Stimulated activated CD4-positive, alpha-beta T cell treated with anti-CD3 and anti-CD28 coated beads, Interleukin-1b, Interleukin-23, amount 100 ng/mL, for 1 hour (primary cell): ENCODE data around the gene BIVM.
A peak's percentile ranks its signal among the peaks of the same experiment; 100 is the strongest.

Experiments used
- DNase-seq, 2 donors: peaks; one replicate each; pipeline ENCODE4 v3.0.0-alpha.2; 2020; ENCODE audit warnings: low read depth in 2 of 2

Gene BIVM

DNA sequence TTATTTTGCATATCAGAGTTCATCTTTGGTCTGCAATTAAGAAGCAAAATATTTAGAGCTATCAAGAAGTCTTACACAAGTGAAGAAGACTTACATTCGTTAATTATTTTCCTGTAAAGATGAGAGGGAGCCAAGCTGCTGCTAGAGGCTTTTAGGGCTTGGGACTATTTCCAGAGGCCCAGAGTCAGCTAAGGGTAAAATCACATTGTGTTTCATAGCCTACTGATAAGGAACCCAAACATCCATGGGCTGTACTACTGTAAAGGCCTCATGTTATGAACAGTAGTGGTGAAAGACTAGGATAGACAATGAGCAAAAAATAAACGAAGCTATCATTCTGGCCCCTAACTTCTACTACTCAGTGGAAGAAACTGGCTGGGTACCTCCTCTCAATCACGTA is 14.4 kb upstream of the BIVM start:
- no peak for DNase-seq

GRCh38 chr13:102788683-102789082 is 10.2 kb upstream of the BIVM start:
- no peak for DNase-seq

- DNase-seq = no peak
Observed at GRCh38 chr13:102792396-102792795, 6.5 kb upstream of the BIVM start.

GRCh38 chr13:102793611-102794355 is 5.1 kb upstream of the BIVM start:
- no peak for DNase-seq

DNA sequence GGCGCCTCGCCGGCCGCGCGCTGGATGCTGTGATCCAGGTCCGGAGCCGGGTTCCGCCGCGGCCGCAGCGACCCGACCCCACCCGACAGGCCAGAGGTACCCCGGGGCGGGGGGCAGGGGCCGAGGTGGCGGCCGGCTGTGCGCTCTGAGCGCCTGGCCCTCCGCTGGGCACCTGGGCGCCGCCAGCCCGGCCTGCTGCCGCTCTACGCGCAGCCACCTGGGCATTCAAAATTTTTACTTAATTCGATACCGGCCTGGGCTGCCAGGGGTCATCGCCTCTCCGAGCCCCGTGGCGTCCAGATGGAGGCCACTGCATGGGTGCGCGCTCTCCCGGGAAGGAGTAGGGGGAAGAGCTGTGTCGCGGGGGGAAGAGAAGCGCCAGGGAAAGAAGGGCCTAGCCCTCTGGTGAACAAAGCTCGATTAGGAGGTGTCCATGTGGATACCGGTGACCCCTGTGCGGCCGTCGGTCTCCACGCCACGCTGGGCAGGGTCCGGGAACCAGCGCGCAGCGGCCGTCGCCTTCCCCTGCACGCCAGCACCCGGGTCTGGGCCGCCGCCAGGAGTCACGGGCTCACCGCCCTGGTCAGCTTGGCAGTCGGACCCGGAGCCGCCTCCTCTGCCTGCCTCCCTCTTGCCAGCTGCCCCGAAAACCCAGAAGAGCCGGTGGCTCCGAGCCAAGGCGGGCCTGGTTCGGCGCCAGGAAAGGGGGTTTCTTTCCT is 666 bp downstream of the BIVM start:
- DNase-seq = no peak

GRCh38 chr13:102800145-102801041 is 1.5 kb downstream of the BIVM start:
- DNase-seq = peak; percentile 58 to 73

- DNase-seq = no peak
Observed at GRCh38 chr13:102805680-102806079, 6.8 kb downstream of the BIVM start.

DNA sequence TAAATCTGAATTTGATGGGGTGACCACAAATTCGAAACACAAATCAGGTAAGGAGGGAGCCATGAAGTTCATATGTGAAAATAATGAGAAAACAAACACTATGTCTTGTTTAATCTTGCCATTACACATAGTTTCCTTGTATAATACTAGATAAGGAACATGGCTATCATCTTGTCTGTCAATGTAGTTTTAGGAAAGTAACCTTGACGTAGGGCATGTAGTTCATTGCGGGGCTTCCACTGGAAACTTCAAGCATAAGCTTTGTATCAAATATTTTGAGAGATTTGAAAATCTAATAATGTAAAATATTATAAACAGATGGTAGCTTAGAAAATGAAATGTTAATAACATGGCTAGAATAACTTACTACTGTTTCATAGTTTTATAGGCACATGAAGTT is 8.8 kb downstream of the BIVM start:
- DNase-seq = no peak

DNA sequence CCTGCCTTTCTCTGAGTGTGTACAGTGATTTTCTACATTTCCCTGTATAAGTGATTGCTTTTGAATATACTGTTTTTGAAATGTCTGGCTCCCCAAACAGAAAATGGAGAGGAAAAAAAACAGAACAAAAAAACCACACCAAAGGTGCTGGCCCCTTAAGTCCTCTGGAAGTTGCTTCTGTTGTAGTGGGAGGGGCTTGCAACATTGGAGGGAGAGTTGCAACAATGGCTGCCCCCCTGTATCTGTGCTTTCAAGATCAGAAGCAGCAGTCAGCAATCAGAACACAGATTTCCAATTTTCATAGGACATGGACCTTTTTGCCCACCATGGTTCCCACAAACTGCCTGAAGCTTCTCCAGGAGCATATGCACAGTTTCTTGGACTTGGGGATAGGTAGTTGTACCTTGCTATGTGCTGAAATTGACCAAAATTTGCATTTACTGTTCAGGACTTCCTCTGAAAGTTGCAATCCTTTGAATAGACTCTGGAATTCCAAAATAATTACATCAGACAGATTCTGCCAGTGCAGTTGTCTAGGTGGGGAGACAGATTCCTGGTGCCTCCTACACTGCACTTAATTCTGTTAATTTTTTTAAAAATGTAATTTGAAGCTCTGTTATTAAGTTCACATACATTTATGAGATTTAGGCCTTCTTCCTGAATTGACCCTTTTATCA is 13.8 kb downstream of the BIVM start:
- DNase-seq = no peak

- DNase-seq = no peak
Observed at GRCh38 chr13:102814025-102814607, 15.2 kb downstream of the BIVM start.

GRCh38 chr13:102814793-102815192 is 15.9 kb downstream of the BIVM start:
- DNase-seq = no peak

DNA sequence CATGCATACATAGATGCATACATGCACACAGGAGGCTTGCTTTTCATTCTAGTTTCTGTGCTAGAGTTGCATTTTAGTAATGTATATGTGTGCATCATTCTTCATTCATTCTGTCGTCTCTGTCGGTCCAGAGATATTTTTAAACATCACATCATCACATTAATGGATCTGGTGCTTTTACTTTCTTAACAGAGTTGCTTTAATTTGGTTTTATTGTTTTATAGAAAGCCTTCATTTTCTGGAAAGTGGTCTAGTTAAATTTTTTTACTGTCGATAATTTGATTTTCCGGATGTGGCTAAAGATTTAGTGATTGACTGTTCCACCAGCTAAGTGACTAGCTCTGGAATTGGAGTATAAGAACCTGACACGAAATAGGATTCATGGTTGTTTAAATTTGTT is 16.9 kb downstream of the BIVM start:
- no peak for DNase-seq

- no peak for DNase-seq
Observed at GRCh38 chr13:102816708-102817107, 17.8 kb downstream of the BIVM start.

- no peak for DNase-seq
Observed at GRCh38 chr13:102817241-102817640, 18.3 kb downstream of the BIVM start.

DNA sequence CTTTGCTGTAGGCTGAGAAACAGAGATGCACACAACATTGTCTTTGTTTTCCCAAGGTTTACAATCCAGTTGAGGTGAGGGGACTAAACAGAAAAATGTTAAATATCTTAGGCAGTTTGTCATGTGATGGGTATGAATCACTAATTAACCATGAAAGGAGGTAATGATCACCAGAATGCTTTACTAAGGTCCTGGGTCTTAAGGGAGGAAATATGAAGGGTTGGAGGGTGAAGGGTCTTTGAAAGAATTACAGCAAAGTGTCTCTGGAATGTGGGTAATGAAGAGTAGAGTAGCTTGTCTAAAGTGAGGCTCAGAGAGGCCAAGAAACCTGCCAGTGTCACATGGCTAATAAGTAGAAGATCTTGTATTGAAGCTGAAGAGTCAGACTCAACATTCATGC is 19.0 kb downstream of the BIVM start:
- no peak for DNase-seq

- DNase-seq = no peak
Observed at GRCh38 chr13:102825400-102825799, 26.5 kb downstream of the BIVM start.

DNA sequence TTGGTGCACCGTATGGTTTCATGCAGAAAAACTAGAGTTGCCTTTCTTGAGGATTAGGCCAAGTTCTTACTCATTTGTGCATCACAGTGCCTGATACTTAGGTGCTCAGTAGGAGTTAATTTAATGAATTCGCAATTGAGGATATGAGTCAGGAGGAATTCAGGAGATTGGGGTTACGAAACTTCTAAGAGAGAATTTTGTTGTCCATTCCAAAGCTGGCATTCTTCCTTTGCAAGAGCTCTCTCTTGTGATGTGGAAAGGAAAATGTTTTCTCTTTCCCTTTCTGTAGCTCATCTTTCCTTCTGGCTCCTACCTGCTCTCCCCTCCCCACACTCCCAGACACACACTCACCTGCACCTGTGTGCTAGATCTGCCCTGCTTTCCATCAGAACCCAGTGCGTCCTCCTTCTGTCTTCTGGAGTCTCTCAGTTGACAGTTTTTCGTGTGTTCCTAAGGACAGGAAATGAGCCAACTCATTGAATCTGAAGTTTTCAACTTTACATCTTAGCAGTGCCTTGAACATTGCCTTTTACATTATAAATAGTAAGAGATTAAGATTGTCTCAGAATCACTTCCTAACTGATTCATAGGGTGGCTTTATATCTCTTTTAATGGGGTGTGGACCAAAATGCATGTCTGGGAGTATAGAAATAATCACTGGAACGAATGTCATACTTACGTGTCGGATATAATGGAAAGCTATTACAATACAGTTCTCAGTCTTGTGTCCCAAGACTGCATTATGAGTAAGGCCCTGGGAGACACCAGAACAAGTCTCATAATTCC is 27.2 kb downstream of the BIVM start:
- no peak for DNase-seq

GRCh38 chr13:102830646-102831045 is 31.7 kb downstream of the BIVM start:
- DNase-seq = no peak

DNA sequence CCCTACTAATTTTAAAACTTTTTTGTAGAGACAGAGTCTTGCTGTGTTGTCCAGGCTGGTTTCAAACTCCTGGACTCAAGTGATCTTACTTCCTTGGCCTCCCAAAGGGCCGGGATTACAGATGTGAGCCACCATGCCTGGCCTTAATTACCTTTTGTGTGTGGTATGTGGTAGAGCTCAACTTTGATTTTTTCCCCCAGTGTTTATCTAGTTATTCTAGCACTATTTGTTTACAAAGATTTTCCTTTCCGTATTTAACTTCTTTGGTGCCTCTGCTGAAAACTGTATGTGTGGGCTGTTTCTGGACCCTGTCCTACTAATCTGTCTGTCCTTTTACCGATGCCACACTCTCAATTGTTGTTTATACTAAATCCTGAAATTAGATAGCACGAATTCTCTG is 37.6 kb downstream of the BIVM start:
- DNase-seq = no peak

- DNase-seq = no peak
Observed at GRCh38 chr13:102838273-102838672, 39.4 kb downstream of the BIVM start.

- no peak for DNase-seq
Observed at GRCh38 chr13:102838982-102839381, 40.1 kb downstream of the BIVM start.
